CD4-positive, alpha-beta T cell treated with Interleukin-15 for 1 hour (primary cell): ENCODE data around the gene HLA-B.

Experiments used
- DNase-seq: peaks from one replicate; pipeline ENCODE4 v3.0.0-alpha.2; 2020

HLA-B gene

DNA sequence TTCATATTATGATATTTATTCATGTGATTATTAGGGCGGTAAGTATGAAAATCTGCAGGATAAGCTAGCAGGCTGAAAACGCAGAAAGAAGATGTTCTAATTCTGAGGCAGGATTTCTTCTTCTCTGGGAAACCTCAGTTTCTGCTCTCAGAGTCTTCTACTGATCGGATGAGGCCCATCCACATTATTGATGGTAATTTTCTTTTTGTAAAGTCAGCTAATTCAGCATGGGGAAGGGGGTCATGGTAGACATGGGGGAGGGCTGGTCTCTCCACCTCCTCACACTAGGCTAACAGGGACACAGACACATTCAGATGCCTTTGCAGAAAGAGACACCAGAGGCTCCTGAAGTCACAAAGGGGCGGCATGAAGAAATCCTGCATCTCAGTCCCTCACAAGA, 24.7 kb upstream of the HLA-B start:
- DNase-seq, result no peak

DNA sequence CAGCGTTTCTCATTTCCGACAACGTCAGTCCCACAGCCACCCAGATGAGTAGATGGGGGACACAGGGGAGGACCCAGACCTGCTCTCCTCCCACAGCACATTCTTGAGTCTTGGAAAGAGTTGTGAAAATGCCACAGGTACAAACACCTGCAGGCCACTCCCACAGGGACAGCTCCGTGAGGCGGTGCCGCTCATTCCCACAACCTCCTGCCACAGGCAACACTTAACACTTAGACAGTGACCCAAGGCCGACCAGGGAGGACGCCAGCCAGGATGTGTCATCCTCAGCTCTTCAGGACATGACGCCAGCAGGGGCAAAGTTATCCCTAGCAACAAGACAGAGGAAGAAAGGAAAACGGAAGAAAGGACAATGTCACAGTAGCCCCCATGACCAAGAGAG, 22.9 kb upstream of the HLA-B start:
- no peak for DNase-seq

GRCh38 chr6:31378721-31379103, 21.7 kb upstream of the HLA-B start:
- no peak for DNase-seq

- no peak for DNase-seq
These were observed 21.2 kb upstream of the HLA-B start for GRCh38 chr6:31378062-31378720.

DNA sequence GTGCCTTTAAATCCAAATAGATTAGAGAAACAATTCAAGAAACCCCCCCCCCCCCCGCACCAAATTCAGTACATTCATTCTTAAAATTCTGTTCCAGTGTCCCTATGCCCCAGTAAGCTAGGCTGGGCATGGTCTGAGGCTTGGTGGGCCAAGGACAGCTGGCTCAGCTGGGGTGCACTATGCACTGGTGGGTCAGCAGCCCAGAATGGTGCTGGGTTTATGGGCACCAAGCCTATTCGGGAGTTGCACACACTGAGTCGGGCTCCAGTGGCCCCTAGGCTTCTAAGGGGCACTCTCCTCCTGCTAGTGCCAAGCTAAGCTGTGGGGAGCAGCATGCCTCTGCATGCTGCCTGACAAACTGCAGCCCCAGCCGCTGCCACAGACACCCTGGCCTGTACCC, 20.1 kb upstream of the HLA-B start:
- DNase-seq, result no peak

- no peak for DNase-seq
These were observed 18.7 kb upstream of the HLA-B start for GRCh38 chr6:31375699-31376098.

DNA sequence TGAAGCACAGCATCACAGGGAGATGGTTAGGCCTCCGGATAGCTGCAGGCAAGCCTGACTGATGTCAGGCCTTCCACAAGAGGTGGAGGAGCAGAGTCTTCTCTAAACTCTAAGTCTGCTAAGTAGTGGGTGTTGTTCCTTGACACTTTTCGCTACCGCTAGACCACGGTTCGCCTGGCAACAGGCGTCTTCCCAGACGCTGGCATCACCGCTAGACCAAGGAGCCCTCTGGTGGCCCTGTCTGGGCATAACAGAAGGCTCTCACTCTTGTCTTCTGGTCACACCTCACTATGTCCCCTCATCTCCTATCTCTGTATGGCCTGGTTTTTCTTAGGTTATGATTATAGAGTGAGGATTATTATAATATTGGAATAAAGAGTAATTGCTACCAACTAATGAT, 17.1 kb upstream of the HLA-B start:
- DNase-seq, result peak; percentile 46

- DNase-seq, result no peak
These were observed 11.5 kb upstream of the HLA-B start for GRCh38 chr6:31368461-31368860.

- peak; percentile 87 for DNase-seq
These were observed 9.9 kb upstream of the HLA-B start for GRCh38 chr6:31366693-31367470.

- no peak for DNase-seq
These were observed 8.9 kb upstream of the HLA-B start for GRCh38 chr6:31365864-31366263.

- DNase-seq, result no peak
These were observed 6.8 kb upstream of the HLA-B start for GRCh38 chr6:31363811-31364210.

GRCh38 chr6:31362751-31363150, 5.8 kb upstream of the HLA-B start:
- no peak for DNase-seq

GRCh38 chr6:31359581-31359980, 2.6 kb upstream of the HLA-B start:
- no peak for DNase-seq

DNA sequence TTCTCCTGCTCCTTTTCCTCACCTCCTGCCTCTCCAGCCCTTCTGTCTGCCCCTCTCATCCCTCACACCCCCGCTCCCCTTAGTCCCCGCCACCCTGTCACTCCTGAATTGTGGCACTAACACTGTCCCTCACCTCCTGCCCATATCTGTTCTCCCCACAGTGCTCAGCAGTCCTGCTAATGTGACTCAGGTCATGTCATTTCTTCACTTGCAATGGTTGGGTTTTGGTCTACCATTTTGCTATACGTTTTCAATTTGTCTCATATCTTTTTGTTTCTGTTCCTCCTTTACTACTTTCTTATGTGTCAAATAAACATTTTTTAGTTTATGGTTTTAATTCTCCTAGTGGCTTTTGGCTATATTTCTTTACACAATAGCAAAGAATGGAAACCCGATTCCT, 1.3 kb upstream of the HLA-B start:
- no peak for DNase-seq

GRCh38 chr6:31357886-31358285, 907 bp upstream of the HLA-B start:
- no peak for DNase-seq

GRCh38 chr6:31356216-31356945, 598 bp downstream of the HLA-B start:
- DNase-seq, result peak; percentile 52

- DNase-seq, result peak; percentile 17
These were observed 1.4 kb downstream of the HLA-B start for GRCh38 chr6:31355583-31355948.

DNA sequence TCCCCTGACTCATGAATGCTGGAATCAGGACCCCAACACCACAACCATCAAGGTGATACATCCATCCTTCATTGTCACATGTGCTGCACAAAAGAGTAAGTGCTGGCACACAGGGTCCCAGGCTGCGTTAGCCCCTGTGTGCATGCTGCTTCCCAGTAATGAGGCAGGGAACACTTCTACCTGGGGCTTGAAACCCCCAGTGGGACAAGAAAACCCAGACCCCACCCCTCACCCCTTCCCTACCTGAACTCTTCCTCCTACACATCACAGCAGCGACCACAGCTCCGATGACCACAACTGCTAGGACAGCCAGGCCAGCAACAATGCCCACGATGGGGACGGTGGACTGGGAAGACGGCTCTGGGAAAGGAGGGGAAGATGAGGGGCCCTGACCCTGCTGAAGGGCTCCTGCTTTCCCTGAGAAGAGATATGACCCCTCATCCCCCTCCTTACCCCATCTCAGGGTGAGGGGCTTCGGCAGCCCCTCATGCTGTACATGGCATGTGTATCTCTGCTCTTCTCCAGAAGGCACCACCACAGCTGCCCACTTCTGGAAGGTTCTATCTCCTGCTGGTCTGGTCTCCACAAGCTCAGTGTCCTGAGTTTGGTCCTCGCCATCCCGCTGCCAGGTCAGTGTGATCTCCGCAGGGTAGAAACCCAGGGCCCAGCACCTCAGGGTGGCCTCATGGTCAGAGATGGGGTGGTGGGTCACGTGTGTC, 2.0 kb downstream of the HLA-B start:
- DNase-seq, result peak; percentile 19

DNA sequence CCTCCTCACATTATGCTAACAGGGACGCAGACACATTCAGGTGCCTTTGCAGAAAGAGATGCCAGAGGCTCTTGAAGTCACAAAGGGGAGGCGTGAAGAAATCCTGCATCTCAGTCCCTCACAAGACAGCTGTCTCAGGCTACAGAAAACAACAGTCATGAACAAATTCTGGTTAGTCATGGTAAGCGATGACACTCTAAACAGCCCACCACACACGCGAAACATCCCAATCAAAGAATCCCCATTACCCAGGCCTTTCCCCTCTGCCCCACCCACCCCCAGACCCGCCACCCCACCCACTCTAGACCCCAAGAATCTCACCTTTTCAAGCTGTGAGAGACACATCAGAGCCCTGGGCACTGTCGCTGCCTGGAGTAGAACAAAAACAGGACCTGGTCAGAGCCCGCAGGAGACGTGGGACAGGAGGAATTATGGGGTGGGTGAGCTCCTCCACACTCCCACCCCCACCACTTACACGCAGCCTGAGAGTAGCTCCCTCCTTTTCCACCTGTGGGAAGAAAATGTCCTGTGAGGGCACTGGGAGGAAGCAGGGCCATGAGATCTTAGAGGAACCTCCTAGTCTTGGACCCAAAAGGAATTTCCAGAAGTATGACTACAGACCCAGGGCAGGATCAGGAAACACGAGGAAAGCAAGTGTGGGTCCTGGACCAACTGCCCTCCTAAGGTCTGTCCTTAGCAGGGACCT, 2.7 kb downstream of the HLA-B start:
- DNase-seq, result peak; percentile 16

DNA sequence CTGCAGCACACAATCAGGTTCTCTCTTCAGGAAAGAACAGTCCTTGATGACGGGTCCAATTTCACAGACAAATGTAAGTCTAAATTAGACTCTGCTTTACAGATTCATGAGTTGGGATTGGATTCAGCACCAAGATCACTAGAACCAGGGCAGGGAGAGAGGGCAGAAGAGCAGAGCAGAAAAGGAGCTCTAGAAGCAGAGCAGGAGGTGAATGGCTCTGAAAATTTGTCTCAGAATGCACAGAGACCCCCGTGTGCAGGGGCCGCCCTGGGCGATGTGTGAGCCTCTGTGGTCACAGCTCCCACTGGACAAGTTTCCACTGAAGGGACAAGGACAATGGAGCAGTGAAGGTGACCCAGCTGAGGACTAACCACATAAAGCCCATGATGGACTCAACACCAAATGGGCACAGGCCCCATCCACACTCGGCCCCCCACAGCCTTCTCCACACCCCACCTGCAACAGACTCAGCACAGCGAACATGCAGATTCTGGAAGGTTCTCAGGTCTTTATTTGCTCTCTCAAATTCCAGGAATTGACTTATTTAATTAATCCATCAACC, 3.5 kb downstream of the HLA-B start:
- DNase-seq, result peak; percentile 16

DNA sequence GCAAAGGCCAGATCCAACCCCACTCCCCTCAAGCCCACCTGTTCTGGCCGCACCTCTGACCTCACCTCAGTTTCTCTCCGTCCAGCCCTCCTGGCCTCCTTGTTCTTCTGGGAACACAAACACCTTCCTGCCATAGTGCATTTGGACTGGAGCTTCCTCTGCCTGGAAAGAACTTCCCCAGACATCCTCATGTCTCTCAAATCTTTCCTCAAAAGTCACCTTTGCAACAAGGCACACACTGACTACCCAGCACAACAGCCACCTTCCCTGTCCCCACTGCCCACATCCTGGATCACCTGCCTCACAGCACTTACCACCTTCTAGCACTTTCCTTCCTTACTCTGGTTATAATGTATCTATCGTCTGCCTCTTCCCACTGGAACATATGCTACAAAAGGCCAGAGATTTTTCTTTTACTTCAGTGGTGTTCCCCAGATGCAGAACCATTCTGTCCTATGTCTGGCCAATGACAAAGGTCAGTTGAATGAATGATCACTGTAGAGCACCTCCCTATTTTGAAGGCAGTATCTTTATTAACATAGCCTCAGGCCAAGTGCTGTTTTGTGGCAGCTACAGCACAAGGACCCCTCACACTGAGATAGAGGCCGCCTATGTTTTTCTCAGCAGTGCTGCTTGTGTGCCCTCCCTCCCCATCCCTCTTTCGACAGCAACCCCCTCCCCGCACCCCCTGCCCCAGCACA, 4.1 kb downstream of the HLA-B start:
- DNase-seq, result peak; percentile 45

- peak; percentile 25 for DNase-seq
These were observed 4.7 kb downstream of the HLA-B start for GRCh38 chr6:31352310-31352682.
